HepG2 (cell line): ENCODE results near the gene SNAPC3. TPM values are rescaled to one million over a fixed set of nuclear protein-coding genes. Genes with fewer than 3 reads are reported as not detected.

Experiments used
- polyA plus RNA-seq, 8 experiments: library from polyadenylated mRNA; depleted of rRNA in 3 of 8; stranded (reverse) in 7 of 8; unstranded in 1 of 8; fragments of >200 nt; fragmentation: Illumina TruSeq in 4 of 8; extraction: Trizol in 4 of 8; gene quantifications; 2 replicates each; pipeline versions ENCODE4 v1.2.1 to v1.2.3, GENCODE V29; 2011 to 2016; ENCODE audit warnings: low read depth in 4 of 8, missing spikeins in 1 of 8, mixed read lengths in 1 of 8; ENCODE audit not compliant: insufficient read depth in 1 of 8
- small RNA-seq, 3 experiments: library from RNA; depleted of rRNA; stranded (forward); fragments of <200 nt; gene quantifications; one replicate each; pipeline ENCODE3, GENCODE V24; 2012; ENCODE audit warnings: low read depth in 2 of 3, low replicate concordance in 1 of 3; ENCODE audit not compliant: insufficient read length in 3 of 3, insufficient read depth in 2 of 3
- total RNA-seq, 5 experiments: library from RNA; depleted of rRNA; stranded (reverse); fragments of >200 nt; fragmentation: Illumina TruSeq; extraction: Trizol; gene quantifications; 2 replicates each; pipeline ENCODE4 v1.2.3, GENCODE V29; 2016; ENCODE audit warnings: low read depth in 1 of 5

SNAPC3 gene
- total and polyA plus RNA-seq, 2 of the 13 experiments (the other 11 are each of a cell fraction or from before 2014, with no cell fraction given), result 25.6 to 26.0 TPM

Small RNA genes within 50 kb of the gene (small RNA-seq; reads per million reads assigned to genes)
- gene RNU6-319P, result 0 reads per million in 3 experiments

Other genes starting within 250 kb of the SNAPC3 start
- 18.5 and 19.4 TPM in 2 replicates for gene TTC39B, start 115.7 kb upstream of the SNAPC3 start, total RNA-seq (2016; rRNA removed; fragmentation: Illumina TruSeq; extraction: Trizol)
- gene TTC39B, start 115.7 kb upstream of the SNAPC3 start, polyA plus RNA-seq (2011; rRNA removed), result 9.8 and 14.3 TPM in 2 replicates
- gene PSIP1, start 88.1 kb downstream of the SNAPC3 start, total RNA-seq (2016; rRNA removed; fragmentation: Illumina TruSeq; extraction: Trizol), result 46.4 and 53.8 TPM in 2 replicates
- gene PSIP1, start 88.1 kb downstream of the SNAPC3 start, polyA plus RNA-seq (2011; rRNA removed), result 9.6 and 12.6 TPM in 2 replicates
- 2.5 and 2.8 TPM in 2 replicates for gene CCDC171, start 130.2 kb downstream of the SNAPC3 start, total RNA-seq (2016; rRNA removed; fragmentation: Illumina TruSeq; extraction: Trizol)
- gene CCDC171, start 130.2 kb downstream of the SNAPC3 start, polyA plus RNA-seq (2011; rRNA removed), result 0.59 and 0.95 TPM in 2 replicates